GM12873 (cell line): ENCODE data around the gene PDCD1.

ENCODE experiments used
- TF ChIP-seq, protein P1 (sequence below): IDR thresholded peaks from 2 replicates; pipeline ENCODE4 v1.5.1; 2012; ENCODE audit warnings: low read depth, mild to moderate bottlenecking, moderate library complexity, low read length, control low read depth; ENCODE audit not compliant: insufficient read depth; ENCODE audit errors: missing control alignments

Gene PDCD1

DNA sequence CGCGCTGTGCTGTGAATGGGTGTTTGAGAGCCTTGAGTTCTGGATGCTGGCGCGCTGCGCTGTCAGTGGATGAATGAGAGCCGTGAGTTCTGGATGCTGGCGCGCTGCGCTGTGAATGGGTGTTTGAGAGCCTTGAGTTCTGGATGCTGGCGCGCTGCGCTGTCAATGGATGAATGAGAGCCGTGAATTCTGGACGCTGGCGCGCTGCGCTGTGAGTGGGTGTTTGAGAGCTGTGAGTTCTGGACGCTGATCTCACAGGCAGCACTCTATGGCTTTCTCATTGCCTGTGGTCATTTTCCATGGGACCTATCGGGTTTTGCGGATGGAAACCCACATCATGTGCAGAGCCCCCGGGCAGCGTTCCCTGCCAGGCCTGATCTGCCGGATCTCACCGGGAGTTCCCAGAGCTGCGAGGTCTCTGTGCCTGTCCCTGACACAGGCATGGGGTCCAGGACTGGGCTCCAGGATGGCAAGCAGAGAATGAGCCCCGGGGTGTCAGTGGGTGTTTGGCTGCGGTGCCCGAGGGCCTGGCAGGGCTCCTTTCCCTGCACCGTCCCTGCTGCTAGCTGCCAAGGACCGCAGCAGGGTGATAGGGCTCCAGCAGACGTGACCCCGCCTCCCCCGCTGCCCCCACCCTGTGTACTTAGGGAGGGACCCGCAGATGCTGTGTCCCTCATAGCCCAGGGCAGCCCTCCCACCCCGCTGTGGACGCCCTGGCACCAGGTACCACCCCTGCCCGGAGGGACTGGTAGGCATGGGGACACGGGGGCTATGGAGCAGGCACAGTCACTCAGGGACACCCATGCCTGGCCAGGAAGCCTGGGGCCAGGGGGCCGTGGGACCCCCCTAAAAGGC, 9.7 kb downstream of the PDCD1 start:
- TF ChIP-seq, protein P1, sequence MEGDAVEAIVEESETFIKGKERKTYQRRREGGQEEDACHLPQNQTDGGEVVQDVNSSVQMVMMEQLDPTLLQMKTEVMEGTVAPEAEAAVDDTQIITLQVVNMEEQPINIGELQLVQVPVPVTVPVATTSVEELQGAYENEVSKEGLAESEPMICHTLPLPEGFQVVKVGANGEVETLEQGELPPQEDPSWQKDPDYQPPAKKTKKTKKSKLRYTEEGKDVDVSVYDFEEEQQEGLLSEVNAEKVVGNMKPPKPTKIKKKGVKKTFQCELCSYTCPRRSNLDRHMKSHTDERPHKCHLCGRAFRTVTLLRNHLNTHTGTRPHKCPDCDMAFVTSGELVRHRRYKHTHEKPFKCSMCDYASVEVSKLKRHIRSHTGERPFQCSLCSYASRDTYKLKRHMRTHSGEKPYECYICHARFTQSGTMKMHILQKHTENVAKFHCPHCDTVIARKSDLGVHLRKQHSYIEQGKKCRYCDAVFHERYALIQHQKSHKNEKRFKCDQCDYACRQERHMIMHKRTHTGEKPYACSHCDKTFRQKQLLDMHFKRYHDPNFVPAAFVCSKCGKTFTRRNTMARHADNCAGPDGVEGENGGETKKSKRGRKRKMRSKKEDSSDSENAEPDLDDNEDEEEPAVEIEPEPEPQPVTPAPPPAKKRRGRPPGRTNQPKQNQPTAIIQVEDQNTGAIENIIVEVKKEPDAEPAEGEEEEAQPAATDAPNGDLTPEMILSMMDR: no peak

GRCh38 chr2:241846406-241846805, 12.3 kb downstream of the PDCD1 start:
- TF ChIP-seq, protein P1: no peak

GRCh38 chr2:241844831-241845578, 13.7 kb downstream of the PDCD1 start:
- TF ChIP-seq, protein P1: no peak

GRCh38 chr2:241844066-241844728, 14.5 kb downstream of the PDCD1 start:
- TF ChIP-seq, protein P1: no peak

- TF ChIP-seq, protein P1: no peak
Observed at GRCh38 chr2:241843321-241844065, 15.2 kb downstream of the PDCD1 start.

- TF ChIP-seq, protein P1: no peak
Observed at GRCh38 chr2:241842620-241843211, 16.0 kb downstream of the PDCD1 start.
